Measurements from ENCODE around the gene CARMIL1. TPM values are rescaled to one million over a fixed set of nuclear protein-coding genes. Genes with fewer than 3 reads are reported as not detected.

The CARMIL1 gene
- total RNA-seq, 1 experiment from 2014 or later, result 25.9 TPM

DNA sequence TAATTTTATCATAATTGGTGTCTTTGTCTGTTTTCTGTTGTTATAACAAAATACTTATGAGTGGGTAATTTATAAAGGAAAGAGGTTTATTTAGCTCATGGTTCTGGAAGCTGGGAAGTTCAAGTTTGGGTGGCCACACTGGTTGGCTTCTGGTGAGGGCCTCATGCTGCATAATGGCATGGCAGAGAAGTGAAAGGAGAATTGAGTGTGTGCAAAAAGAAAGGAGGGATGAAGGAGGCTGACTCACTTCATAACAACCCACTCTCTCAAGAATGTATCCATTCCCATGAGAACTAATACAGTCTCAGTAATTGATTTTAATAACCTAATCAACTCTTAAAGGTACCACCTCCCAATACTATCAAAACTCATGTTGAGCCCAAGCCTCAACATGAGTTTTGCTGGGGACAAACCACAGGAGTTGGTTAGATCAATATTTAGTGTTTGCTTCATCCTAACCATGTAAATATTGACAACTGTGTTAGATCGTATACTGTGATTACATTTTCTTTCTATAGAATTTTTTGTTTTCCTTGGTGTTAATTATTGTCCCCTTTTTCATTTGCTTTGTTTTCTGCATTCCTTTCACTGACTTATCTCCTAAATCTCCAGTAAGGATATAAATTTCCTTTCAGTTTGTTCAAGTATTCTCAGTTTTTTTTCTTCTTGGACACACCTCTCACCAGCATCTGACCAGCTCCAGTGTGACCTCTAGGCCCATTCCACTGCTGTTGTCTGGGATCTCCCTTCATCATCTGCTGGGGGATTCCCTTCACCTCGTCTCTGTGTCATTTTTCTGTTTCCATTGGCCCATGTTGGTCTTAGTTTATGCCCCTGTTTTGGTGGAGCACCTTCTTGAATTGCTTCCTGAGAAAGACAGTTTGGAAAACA lies 318.0 kb downstream of the CARMIL1 start:
- H3K27ac Mint-ChIP-seq (ENCODE audit: unreplicated experiment), result no peak overlapping the region
- TF ChIP-seq, protein P1, sequence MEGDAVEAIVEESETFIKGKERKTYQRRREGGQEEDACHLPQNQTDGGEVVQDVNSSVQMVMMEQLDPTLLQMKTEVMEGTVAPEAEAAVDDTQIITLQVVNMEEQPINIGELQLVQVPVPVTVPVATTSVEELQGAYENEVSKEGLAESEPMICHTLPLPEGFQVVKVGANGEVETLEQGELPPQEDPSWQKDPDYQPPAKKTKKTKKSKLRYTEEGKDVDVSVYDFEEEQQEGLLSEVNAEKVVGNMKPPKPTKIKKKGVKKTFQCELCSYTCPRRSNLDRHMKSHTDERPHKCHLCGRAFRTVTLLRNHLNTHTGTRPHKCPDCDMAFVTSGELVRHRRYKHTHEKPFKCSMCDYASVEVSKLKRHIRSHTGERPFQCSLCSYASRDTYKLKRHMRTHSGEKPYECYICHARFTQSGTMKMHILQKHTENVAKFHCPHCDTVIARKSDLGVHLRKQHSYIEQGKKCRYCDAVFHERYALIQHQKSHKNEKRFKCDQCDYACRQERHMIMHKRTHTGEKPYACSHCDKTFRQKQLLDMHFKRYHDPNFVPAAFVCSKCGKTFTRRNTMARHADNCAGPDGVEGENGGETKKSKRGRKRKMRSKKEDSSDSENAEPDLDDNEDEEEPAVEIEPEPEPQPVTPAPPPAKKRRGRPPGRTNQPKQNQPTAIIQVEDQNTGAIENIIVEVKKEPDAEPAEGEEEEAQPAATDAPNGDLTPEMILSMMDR (IDR thresholded peaks at IDR 0.05; ENCODE audit: insufficient read depth in 1 of 2, low read depth in 1 of 2, low read length in 1 of 2, severe bottlenecking in 1 of 2, unreplicated experiment in 1 of 2), result no peak
- intact Hi-C loops (cut with micrococcal nuclease; ENCODE audit: unreplicated experiment), result loop anchor here (1.0 kb wide), 1 partner anchor 107 kb away; no protein-coding TSS in a partner anchor

DNA sequence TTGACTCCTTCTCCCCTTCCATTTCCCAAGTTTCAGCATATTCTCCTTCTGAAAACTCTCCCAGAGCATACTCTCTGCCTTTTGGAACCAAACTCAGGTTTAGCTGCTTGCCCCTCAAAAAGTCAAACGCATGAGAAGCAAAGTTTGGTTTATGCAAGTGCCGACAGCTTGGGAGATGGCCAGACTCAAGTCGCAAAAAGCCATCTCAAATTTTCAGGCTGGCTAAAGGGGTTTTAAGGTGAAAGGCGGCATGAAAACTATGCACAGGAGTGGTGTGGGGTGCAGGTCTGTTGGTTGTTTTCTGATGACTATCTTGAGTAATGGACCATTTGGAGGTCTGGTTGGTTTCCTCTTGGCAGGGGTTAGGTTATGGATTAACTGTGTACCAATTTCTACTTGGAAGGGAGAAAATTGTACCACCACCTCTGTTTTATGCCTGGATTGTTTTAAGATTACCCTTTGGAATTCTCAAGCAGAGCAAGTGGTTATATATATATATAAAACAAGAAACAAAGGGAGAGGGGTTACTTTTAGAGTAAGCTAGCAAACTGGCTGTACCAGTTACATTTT lies 320.4 kb downstream of the CARMIL1 start:
- Mint-ChIP-seq H3K4me3 (ENCODE audit: unreplicated experiment) (no peak overlapping the region), H3K36me3 (ENCODE audit: insufficient read depth, unreplicated experiment) (peaks cover 10% of the 10 kb centered on the region), H3K27me3 (ENCODE audit: insufficient read depth, unreplicated experiment) (no peaks in the 10 kb centered on the region), H3K27ac (ENCODE audit: unreplicated experiment) (no peak overlapping the region), H3K9me3 (ENCODE audit: unreplicated experiment) (no peaks in the 10 kb centered on the region), H3K4me1 (ENCODE audit: low read depth, unreplicated experiment) (peaks cover 18% of the 10 kb centered on the region)
- CTCF ChIA-PET, result no interaction called here
- peaks cover 15% of the 10 kb centered on the region for H3K4me1 ChIP-seq
- TF ChIP-seq, protein P1 (IDR thresholded peaks at IDR 0.05; ENCODE audit: insufficient read depth in 1 of 2, low read depth in 1 of 2, low read length in 1 of 2, severe bottlenecking in 1 of 2, unreplicated experiment in 1 of 2), result no peak
- H3K27me3 ChIP-seq (replicated peaks; ENCODE audit: control insufficient read depth, insufficient read depth, low read length), result no peaks in the 10 kb centered on the region
- intact Hi-C loops (cut with micrococcal nuclease; ENCODE audit: unreplicated experiment), result no loop called here
- POLR2A ChIA-PET, result no interaction called here
- no peak overlapping the region for H3K4me3 ChIP-seq (ENCODE audit: low read depth, low read length)
- no peaks in the 10 kb centered on the region for H3K36me3 ChIP-seq (ENCODE audit: control insufficient read depth, insufficient read depth, low read length)
- no peak for DNase-seq
- no TSS peak for BruUV-seq (replicated peaks)
- H3K9me3 ChIP-seq, result no peaks in the 10 kb centered on the region

More for the DNA sequence above, 318.0 kb downstream of the CARMIL1 start:
- no peaks in the 10 kb centered on the region for H3K27me3 ChIP-seq (replicated peaks; ENCODE audit: control insufficient read depth, insufficient read depth, low read length)
- CTCF ChIA-PET, result interaction anchor here (0.8 kb wide), 1 partner anchor 14 kb away, joined by 3 read pairs; no protein-coding TSS in a partner anchor
- no peaks in the 10 kb centered on the region for H3K36me3 ChIP-seq (ENCODE audit: control insufficient read depth, insufficient read depth, low read length)
- no TSS peak for BruUV-seq (replicated peaks)
- Mint-ChIP-seq H3K4me3 (ENCODE audit: unreplicated experiment) (no peak overlapping the region), H3K9me3 (ENCODE audit: unreplicated experiment) (no peaks in the 10 kb centered on the region), H3K36me3 (ENCODE audit: insufficient read depth, unreplicated experiment) (peaks cover 10% of the 10 kb centered on the region), H3K27me3 (ENCODE audit: insufficient read depth, unreplicated experiment) (no peaks in the 10 kb centered on the region), H3K4me1 (ENCODE audit: low read depth, unreplicated experiment) (peaks cover 17% of the 10 kb centered on the region)
- H3K9me3 ChIP-seq, result no peaks in the 10 kb centered on the region
- peak in 1 of 2 experiments; percentile 4 for DNase-seq
- POLR2A ChIA-PET, result no interaction called here
- H3K4me1 ChIP-seq, result peaks cover 15% of the 10 kb centered on the region
- no peak overlapping the region for H3K4me3 ChIP-seq (ENCODE audit: low read depth, low read length)

DNA sequence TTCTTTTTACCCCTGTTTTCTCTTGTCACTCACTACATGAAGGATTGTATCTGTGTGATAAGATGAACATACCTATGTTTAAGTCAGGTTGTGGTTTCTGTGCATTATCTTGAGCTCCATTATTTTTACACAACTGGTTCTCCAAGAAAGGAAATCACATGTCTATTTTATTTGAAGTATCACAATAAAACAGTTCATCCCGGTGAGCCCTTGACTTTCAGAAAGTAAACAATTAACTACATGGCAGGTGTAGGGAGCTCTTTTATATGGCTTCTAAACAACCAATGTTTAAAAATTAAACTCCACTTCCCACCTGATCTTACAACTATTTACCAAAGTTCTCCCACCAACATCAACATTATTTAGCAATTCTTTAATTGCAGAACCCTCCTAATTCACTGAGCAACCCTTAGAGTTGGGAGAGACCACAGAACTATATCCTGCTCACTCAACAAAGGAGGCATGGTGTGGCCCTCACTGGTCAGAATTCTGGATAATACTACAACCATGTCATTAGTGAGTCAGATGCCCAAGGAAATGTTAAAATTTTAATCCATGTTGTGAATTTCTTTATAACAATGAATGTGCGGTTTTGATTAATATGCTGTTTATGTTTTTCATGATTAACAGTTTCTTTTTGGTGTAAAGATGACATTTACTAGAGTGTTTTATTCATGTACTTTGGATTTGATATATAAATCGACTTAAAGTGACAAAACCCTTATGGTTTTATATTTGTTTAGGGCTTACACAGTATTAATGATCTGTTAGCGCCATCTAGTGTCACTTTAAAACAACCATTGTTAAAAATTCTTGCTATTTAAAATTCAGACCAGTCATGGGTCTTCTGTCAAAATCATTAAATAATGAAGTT lies 322.9 kb downstream of the CARMIL1 start:
- no peak overlapping the region for H3K4me3 Mint-ChIP-seq (ENCODE audit: unreplicated experiment)
- Histone ChIP-seq H3K9me3 (no peaks in the 10 kb centered on the region), H3K4me1 (peaks cover 13% of the 10 kb centered on the region), H3K27me3 (replicated peaks; ENCODE audit: control insufficient read depth, insufficient read depth, low read length) (no peaks in the 10 kb centered on the region), H3K4me3 (ENCODE audit: low read depth, low read length) (no peak overlapping the region), H3K36me3 (ENCODE audit: control insufficient read depth, insufficient read depth, low read length) (no peaks in the 10 kb centered on the region; the same call in 1 of the 2 replicates)
- TF ChIP-seq, protein P1 (IDR thresholded peaks at IDR 0.05; ENCODE audit: insufficient read depth in 1 of 2, low read depth in 1 of 2, low read length in 1 of 2, severe bottlenecking in 1 of 2, unreplicated experiment in 1 of 2), result peak; percentile 39 to 64
- peaks cover 10% of the 10 kb centered on the region for H3K36me3 Mint-ChIP-seq (ENCODE audit: insufficient read depth, unreplicated experiment)
- H3K27ac Mint-ChIP-seq (ENCODE audit: unreplicated experiment), result no peak overlapping the region
- BruUV-seq (replicated peaks), result no TSS peak
- no peaks in the 10 kb centered on the region for H3K9me3 Mint-ChIP-seq (ENCODE audit: unreplicated experiment)
- ChIA-PET POLR2A (no interaction called here), CTCF (interaction anchor here (0.9 to 1.1 kb wide), 4 partner anchors 116 to 379 kb away, joined by 3 to 4 read pairs (median 4); no protein-coding TSS in a partner anchor)
- no peaks in the 10 kb centered on the region for H3K27me3 Mint-ChIP-seq (ENCODE audit: insufficient read depth, unreplicated experiment)
- intact Hi-C loops (cut with micrococcal nuclease; ENCODE audit: unreplicated experiment), result loop anchor here (1.0 to 2.0 kb wide), 4 partner anchors 45 to 379 kb away; no protein-coding TSS in a partner anchor
- peaks cover 15% of the 10 kb centered on the region for H3K4me1 Mint-ChIP-seq (ENCODE audit: low read depth, unreplicated experiment)
- peak in 1 of 2 experiments; percentile 18 for DNase-seq

All from Caco-2 (cell line).